HEK293 (cell line): ENCODE data around the gene ESRRG.
"Not testable (repeated sequence)": the region's sequence is repeated elsewhere in the genome, so short reads cannot be mapped to it uniquely, and the experiment has no call there.

Source experiments
- CTCF ChIA-PET: fragments of 350-600 bp; formaldehyde crosslinking; extraction: SDS; loops from one replicate; lab custom pipeline; 2021; ENCODE audit warnings: antibody characterized with exemption; lab: Yijun Ruan, JAX
- POLR2A ChIA-PET: fragments of 300-600 bp; formaldehyde crosslinking; extraction: SDS; loops from one replicate; lab custom pipeline; 2020; ENCODE audit warnings: antibody characterized with exemption, inconsistent platforms; lab: Yijun Ruan, JAX
- H3K27ac ChIP-seq: fragments of 200-500 bp; sonication (Bioruptor generic); 2 replicates; pipeline ENCODE4 v1.5.1; 2014; ENCODE audit warnings: low read depth, low read length, control low read depth, inconsistent platforms; ENCODE audit errors: extremely low read depth
- H3K36me3 ChIP-seq, 2 experiments: fragments of 200-500 bp in 1 of 2; sonication (Bioruptor generic) in 1 of 2; 1 replicate in 1 of 2; 2 replicates in 1 of 2; pipeline ENCODE4 v1.5.1; 2014 to 2017; ENCODE audit warnings: inconsistent platforms in 2 of 2, low read length in 2 of 2; ENCODE audit not compliant: control insufficient read depth in 2 of 2, insufficient read depth in 1 of 2
- H3K4me1 ChIP-seq: fragments of 200-500 bp; sonication (Bioruptor generic); 2 replicates; pipeline ENCODE4 v1.5.1; 2014; ENCODE audit warnings: mild to moderate bottlenecking, low read length, inconsistent platforms; ENCODE audit not compliant: control insufficient read depth, insufficient read depth
- H3K4me3 ChIP-seq: 2 replicates; pipeline ENCODE4 v1.5.1; 2011; ENCODE audit warnings: low read depth, mild to moderate bottlenecking, control low read depth, low read length, moderate library complexity
- H3K9me3 ChIP-seq: fragments of 200-500 bp; sonication (Bioruptor generic); 2 replicates; pipeline ENCODE4 v1.5.1; 2014; ENCODE audit warnings: low read depth, low read length, inconsistent platforms; ENCODE audit not compliant: control insufficient read depth, insufficient read depth
- BCL11B ChIP-seq: fragments of 450-650 bp; formaldehyde crosslinking; IDR thresholded peaks from 2 replicates; pipeline ENCODE4 v1.5.1; 2016; ENCODE audit warnings: low read depth, missing biosample characterization, missing genetic modification characterization
- ZBTB17 ChIP-seq: fragments of 450-650 bp; formaldehyde crosslinking; IDR thresholded peaks from 2 replicates; pipeline ENCODE4 v1.5.1; 2016; ENCODE audit warnings: missing biosample characterization, missing genetic modification characterization
- ZBTB44 ChIP-seq: fragments of 450-650 bp; IDR thresholded peaks from 2 replicates; pipeline ENCODE4 v1.5.1; 2018; ENCODE audit warnings: missing biosample characterization, mild to moderate bottlenecking, missing genetic modification characterization
- ZEB2 ChIP-seq: fragments of 450-650 bp; formaldehyde crosslinking; IDR thresholded peaks from 2 replicates; pipeline ENCODE4 v1.5.1; 2016; ENCODE audit warnings: missing biosample characterization, missing genetic modification characterization
- ZFP41 ChIP-seq: fragments of 450-650 bp; formaldehyde crosslinking; IDR thresholded peaks from 2 replicates; pipeline ENCODE4 v1.5.1; 2016; ENCODE audit warnings: missing biosample characterization, missing genetic modification characterization, borderline replicate concordance
- ZNF133 ChIP-seq: fragments of 450-650 bp; formaldehyde crosslinking; IDR thresholded peaks from 2 replicates; pipeline ENCODE4 v1.5.1; 2016; ENCODE audit warnings: missing biosample characterization, missing genetic modification characterization
- ZNF292 ChIP-seq: fragments of 450-650 bp; formaldehyde crosslinking; IDR thresholded peaks from 2 replicates; pipeline ENCODE4 v1.5.1; 2016; ENCODE audit warnings: low read depth, missing biosample characterization, missing genetic modification characterization, borderline replicate concordance
- ZNF423 ChIP-seq: fragments of 450-650 bp; formaldehyde crosslinking; IDR thresholded peaks from 2 replicates; pipeline ENCODE4 v1.5.1; 2016; ENCODE audit warnings: missing biosample characterization, missing genetic modification characterization
- ZNF514 ChIP-seq: fragments of 450-650 bp; formaldehyde crosslinking; IDR thresholded peaks from 2 replicates; pipeline ENCODE4 v1.5.1; 2016; ENCODE audit warnings: missing biosample characterization, missing genetic modification characterization
- ZNF530 ChIP-seq: fragments of 450-650 bp; formaldehyde crosslinking; IDR thresholded peaks from 2 replicates; pipeline ENCODE4 v1.5.1; 2016; ENCODE audit warnings: low read depth, missing biosample characterization, missing genetic modification characterization
- ZNF561 ChIP-seq: fragments of 450-650 bp; IDR thresholded peaks from 2 replicates; pipeline ENCODE4 v1.5.1; 2018; ENCODE audit warnings: missing biosample characterization, missing genetic modification characterization, borderline replicate concordance
- ZNF707 ChIP-seq: fragments of 450-650 bp; formaldehyde crosslinking; IDR thresholded peaks from 2 replicates; pipeline ENCODE4 v1.5.1; 2016; ENCODE audit warnings: missing biosample characterization, missing genetic modification characterization
- ZNF785 ChIP-seq: fragments of 450-650 bp; formaldehyde crosslinking; IDR thresholded peaks from 2 replicates; pipeline ENCODE4 v1.5.1; 2016; ENCODE audit warnings: missing biosample characterization, missing genetic modification characterization
- TF ChIP-seq, protein P1 (sequence below): fragments of 450-650 bp; formaldehyde crosslinking; IDR thresholded peaks from 2 replicates; pipeline ENCODE4 v1.5.1; 2017; ENCODE audit warnings: missing biosample characterization, missing genetic modification characterization

ESRRG gene

DNA sequence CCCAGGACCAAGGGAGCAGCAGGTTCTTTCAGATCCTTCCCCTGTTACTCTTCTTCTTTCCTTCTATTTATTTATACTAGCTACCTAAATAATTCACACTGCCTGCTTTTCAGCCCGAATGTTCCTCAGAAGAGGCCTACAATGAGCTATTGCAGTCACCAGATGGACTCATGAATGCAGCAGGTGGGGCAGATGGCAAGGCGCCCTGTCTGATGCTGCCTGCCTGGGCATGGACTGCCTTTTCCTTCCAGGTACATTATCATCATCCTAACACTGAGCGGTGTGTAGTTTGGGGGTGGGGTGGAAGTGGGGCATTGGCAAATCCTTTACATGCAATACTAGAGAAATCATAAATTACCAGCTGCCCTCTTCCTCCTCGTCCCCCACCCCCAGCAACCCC is 17.6 kb downstream of the ESRRG start (continued):
- TF ChIP-seq ZNF423 (tag by site-specific recombination) = no peak
- TF ChIP-seq ZBTB17 (tag by site-specific recombination) = no peak
- no peak for TF ChIP-seq ZNF785 (tag by site-specific recombination)

GRCh38 chr1:216704065-216704464 is 19.2 kb downstream of the ESRRG start:
- POLR2A ChIA-PET, H3K27ac ChIP-seq, H3K4me3 ChIP-seq, CTCF ChIA-PET, H3K9me3 ChIP-seq, H3K36me3 ChIP-seq, H3K4me1 ChIP-seq: not testable (repeated sequence)

DNA sequence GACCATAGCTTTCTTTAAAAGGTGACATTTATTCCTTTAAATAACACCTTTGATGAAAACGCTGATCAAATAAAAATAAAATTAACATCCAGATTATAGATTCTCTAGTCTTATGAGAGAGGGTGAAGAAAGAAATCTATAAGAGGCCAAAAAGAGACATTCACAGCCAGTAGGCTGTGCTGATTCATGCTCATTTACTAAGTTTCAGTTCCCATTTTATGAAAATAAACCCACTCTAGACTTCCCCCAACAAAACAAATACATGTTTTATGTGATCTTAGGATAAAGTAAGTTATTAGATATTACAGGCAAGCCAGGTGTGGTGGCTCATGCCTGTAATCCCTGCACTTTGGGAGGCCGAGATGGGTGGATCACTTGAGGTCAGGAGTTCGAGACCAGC is 21.1 kb downstream of the ESRRG start:
- no peak overlapping the region for H3K4me3 ChIP-seq
- CTCF ChIA-PET = interaction anchor here (0.8 kb wide), 1 partner anchor 101 kb away, joined by 3 read pairs; no protein-coding TSS in a partner anchor
- H3K4me1 ChIP-seq = no peaks in the 10 kb centered on the region
- H3K27ac ChIP-seq = no peak overlapping the region
- no peaks in the 10 kb centered on the region for H3K9me3 ChIP-seq
- H3K36me3 ChIP-seq = no peaks in the 10 kb centered on the region
- POLR2A ChIA-PET = no interaction called here
- TF ChIP-seq ZNF561 (tag by site-specific recombination) = no peak
- no peak for TF ChIP-seq ZNF292 (tag by site-specific recombination)
- TF ChIP-seq, all 188 proteins: peak for 0

DNA sequence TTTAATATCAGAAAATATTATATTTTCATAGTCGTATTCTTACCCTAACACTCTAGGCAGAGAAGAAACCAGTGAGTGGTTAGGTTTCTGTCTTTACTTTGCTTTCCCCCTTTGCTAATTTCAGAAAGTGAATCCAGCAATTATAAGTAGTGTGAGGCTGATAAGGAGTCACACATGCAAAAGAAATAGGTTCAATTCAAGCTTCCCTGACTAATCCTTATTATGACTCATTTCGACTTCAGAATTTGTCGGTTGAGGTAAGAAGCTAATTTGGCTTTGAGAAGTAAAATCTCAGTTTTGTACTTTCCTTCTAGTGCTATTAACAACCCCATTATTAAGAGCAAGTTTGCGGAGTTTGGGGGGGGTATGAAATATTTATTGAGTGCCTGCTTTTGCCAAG is 22.4 kb downstream of the ESRRG start:
- Histone ChIP-seq H3K4me1 (no peaks in the 10 kb centered on the region), H3K9me3 (no peaks in the 10 kb centered on the region), H3K4me3 (no peak overlapping the region), H3K27ac (no peak overlapping the region), H3K36me3 (no peaks in the 10 kb centered on the region)
- no peak for TF ChIP-seq ZNF530
- no peak for TF ChIP-seq ZNF133 (tag by site-specific recombination)
- ChIA-PET POLR2A (no interaction called here), CTCF (no interaction called here)

DNA sequence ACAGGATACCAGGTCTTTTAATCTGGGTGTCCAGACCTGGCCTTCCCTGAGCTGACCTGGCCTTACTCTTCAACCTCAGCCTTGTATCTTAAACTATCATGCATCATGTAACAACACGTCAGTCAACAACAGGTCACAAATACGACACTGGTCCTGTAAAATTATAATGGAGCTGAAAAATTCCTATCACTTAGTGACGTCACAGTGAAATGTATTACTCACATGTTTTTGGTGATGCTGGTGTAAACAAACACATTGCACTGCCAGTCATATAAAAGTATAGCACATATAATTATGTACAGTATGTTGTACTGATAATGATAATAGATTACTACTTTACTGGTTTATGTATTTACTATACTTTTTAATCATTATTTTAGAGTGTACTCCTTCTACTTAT is 31.5 kb downstream of the ESRRG start:
- H3K36me3 ChIP-seq = no peaks in the 10 kb centered on the region
- no peaks in the 10 kb centered on the region for H3K4me1 ChIP-seq
- no peaks in the 10 kb centered on the region for H3K9me3 ChIP-seq
- no peak overlapping the region for H3K27ac ChIP-seq
- CTCF ChIA-PET = interaction anchor here (2.3 kb wide), 1 partner anchor 90 kb away, joined by 6 read pairs; no protein-coding TSS in a partner anchor
- TF ChIP-seq BCL11B (tag by site-specific recombination) (no peak), ZBTB44 (no peak), ZFP41 (tag by site-specific recombination) (no peak), ZNF514 (tag by site-specific recombination) (no peak), ZEB2 (no peak), ZNF707 (tag by site-specific recombination) (no peak)
- TF ChIP-seq, protein P1, sequence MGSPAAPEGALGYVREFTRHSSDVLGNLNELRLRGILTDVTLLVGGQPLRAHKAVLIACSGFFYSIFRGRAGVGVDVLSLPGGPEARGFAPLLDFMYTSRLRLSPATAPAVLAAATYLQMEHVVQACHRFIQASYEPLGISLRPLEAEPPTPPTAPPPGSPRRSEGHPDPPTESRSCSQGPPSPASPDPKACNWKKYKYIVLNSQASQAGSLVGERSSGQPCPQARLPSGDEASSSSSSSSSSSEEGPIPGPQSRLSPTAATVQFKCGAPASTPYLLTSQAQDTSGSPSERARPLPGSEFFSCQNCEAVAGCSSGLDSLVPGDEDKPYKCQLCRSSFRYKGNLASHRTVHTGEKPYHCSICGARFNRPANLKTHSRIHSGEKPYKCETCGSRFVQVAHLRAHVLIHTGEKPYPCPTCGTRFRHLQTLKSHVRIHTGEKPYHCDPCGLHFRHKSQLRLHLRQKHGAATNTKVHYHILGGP = no peak
- POLR2A ChIA-PET = no interaction called here
- no peak overlapping the region for H3K4me3 ChIP-seq
